KMS-11 (cell line): ENCODE measurements around the gene DPF3.
"Not testable (repeated sequence)": the region's sequence is repeated elsewhere in the genome, so short reads cannot be mapped to it uniquely, and the experiment has no call there.

Experiments
- H2AFZ ChIP-seq: fragments of 200-600 bp; sonication (generic); 2 replicates; pipeline ENCODE4 v1.6.1; 2016; ENCODE audit warnings: antibody characterized with exemption, mixed run types, low read depth
- H3K27ac ChIP-seq: fragments of 200-600 bp; sonication (generic); 2 replicates; pipeline ENCODE4 v1.6.1; 2016; ENCODE audit warnings: mild to moderate bottlenecking, mixed run types
- H3K27me3 ChIP-seq: fragments of 200-600 bp; sonication (generic); 2 replicates; pipeline ENCODE4 v1.6.1; 2017; ENCODE audit warnings: mild to moderate bottlenecking, low read depth, mixed run types, moderate library complexity; ENCODE audit not compliant: insufficient read depth
- H3K36me3 ChIP-seq: fragments of 200-600 bp; sonication (generic); 2 replicates; pipeline ENCODE4 v1.6.1; 2017; ENCODE audit warnings: mild to moderate bottlenecking, mixed run types; ENCODE audit not compliant: insufficient read depth
- H3K4me1 ChIP-seq: fragments of 200-600 bp; sonication (generic); 2 replicates; pipeline ENCODE4 v1.6.1; 2016; ENCODE audit warnings: mild to moderate bottlenecking, low read depth, mixed run types; ENCODE audit not compliant: poor library complexity, severe bottlenecking
- H3K4me2 ChIP-seq: fragments of 200-600 bp; sonication (generic); 2 replicates; pipeline ENCODE4 v1.7.0; 2016; ENCODE audit warnings: mild to moderate bottlenecking, mixed run types
- H3K4me3 ChIP-seq: fragments of 200-600 bp; sonication (generic); IDR thresholded peaks from 2 replicates; pipeline ENCODE4 v1.6.1; 2017; ENCODE audit warnings: low read depth, low read length, mixed read lengths; ENCODE audit not compliant: insufficient read depth
- H3K79me2 ChIP-seq: fragments of 200-600 bp; sonication (generic); 2 replicates; pipeline ENCODE4 v1.6.1; 2016; ENCODE audit warnings: low read depth, mixed run types; ENCODE audit not compliant: insufficient read depth
- H3K9ac ChIP-seq: fragments of 200-600 bp; sonication (generic); 2 replicates; pipeline ENCODE4 v1.6.1; 2016; ENCODE audit warnings: mild to moderate bottlenecking, mixed run types
- H4K20me1 ChIP-seq: fragments of 200-600 bp; sonication (generic); 2 replicates; pipeline ENCODE4 v1.6.1; 2016; ENCODE audit warnings: mild to moderate bottlenecking, mixed run types; ENCODE audit not compliant: insufficient read depth
- TF ChIP-seq, protein P1 (sequence below): fragments of 200-600 bp; sonication (generic); conservative IDR thresholded peaks from 2 replicates; pipeline ENCODE4 v1.6.1; 2017; ENCODE audit warnings: low read depth, mild to moderate bottlenecking, antibody characterized with exemption, low read length, moderate library complexity, mixed read lengths

The DPF3 gene

DNA sequence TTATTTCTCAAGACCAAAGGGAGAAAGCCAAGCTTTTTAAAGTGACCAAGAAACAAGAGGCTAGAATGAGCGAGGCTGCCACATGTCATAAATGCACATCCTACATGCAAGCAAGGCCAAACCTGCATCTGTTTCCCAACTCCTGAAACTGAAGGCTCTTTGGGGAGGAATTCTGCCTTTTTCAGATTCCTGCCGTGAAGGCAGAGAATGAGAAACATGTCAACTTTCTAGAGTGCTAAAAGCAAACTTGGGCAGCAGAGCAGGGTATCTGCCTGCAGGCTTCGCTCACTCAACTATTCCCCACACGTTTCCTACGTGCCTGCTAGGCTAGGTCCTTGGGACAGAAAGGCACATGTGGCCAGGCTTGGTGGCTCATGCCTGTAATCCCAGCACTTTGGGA is 15.2 kb downstream of the DPF3 start:
- Histone ChIP-seq H3K27me3 (no peaks in the 10 kb centered on the region), H3K4me3 (no peak overlapping the region), H3K27ac (no peak overlapping the region), H2AFZ (no peak overlapping the region), H4K20me1 (no peaks in the 10 kb centered on the region), H3K4me1 (no peaks in the 10 kb centered on the region), H3K9ac (no peak overlapping the region), H3K79me2 (no peaks in the 10 kb centered on the region; the same call in 1 of the 2 replicates), H3K4me2 (no peak overlapping the region), H3K36me3 (no peaks in the 10 kb centered on the region)
- TF ChIP-seq, protein P1, sequence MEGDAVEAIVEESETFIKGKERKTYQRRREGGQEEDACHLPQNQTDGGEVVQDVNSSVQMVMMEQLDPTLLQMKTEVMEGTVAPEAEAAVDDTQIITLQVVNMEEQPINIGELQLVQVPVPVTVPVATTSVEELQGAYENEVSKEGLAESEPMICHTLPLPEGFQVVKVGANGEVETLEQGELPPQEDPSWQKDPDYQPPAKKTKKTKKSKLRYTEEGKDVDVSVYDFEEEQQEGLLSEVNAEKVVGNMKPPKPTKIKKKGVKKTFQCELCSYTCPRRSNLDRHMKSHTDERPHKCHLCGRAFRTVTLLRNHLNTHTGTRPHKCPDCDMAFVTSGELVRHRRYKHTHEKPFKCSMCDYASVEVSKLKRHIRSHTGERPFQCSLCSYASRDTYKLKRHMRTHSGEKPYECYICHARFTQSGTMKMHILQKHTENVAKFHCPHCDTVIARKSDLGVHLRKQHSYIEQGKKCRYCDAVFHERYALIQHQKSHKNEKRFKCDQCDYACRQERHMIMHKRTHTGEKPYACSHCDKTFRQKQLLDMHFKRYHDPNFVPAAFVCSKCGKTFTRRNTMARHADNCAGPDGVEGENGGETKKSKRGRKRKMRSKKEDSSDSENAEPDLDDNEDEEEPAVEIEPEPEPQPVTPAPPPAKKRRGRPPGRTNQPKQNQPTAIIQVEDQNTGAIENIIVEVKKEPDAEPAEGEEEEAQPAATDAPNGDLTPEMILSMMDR: no peak

DNA sequence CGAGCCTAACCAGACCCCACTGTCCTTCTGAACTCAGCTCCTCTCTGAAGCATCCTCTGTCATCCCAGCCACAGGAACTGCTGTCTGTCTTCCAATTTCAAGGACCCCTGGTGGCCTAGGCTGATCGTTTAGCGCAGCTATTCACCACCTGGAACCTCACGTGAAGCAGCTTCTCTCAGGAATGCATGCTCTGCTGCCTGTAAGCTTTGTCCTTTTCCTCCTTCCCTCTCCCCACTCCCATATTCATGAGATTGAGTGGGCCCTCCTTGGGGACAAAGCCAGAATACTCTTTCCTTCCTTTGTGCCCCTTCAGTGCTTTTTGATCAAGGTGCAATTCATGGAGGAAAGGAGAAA is 17.2 kb downstream of the DPF3 start:
- Histone ChIP-seq H4K20me1 (no peaks in the 10 kb centered on the region), H3K27ac (no peak overlapping the region), H3K4me3 (no peak overlapping the region), H3K36me3 (no peaks in the 10 kb centered on the region), H3K9ac (no peak overlapping the region), H3K79me2 (no peaks in the 10 kb centered on the region; the same call in 1 of the 2 replicates), H3K4me1 (no peaks in the 10 kb centered on the region), H3K4me2 (no peak overlapping the region), H2AFZ (no peak overlapping the region), H3K27me3 (no peaks in the 10 kb centered on the region)
- TF ChIP-seq, protein P1: no peak

DNA sequence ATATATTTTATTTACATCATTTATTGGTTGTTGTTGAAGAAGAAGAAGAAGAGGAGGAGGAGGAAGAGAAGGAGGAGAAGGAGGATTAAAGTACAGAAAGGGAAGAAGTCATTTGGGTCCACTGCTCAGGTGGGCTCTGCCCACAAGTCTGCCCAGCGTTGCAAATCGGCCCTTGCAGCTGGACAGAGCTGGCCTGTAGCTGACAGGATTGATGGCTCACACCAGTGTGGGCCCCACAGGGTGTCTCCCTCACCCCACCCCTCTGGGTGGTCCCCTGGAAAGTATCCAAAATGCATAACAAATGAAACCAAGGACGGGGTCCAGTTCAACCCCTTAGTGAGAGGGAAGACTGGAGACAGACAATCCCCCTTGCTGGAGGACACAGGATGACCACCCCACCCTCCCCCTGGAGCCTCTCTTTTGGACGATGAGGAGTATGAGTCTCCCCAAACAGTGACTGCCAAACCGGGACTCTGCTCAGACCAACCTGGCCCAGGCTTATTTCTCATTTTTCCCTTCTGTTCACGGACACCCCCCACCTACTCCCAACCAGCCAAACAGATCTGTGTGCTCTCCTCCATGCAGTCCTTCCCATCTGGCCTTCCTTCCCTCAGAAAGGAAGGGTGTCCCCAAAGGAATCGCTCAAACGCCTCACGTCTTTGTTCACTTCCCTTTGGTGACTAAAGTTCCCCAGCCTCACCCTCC is 17.7 kb downstream of the DPF3 start:
- Histone ChIP-seq H2AFZ (no peak overlapping the region), H3K4me2 (no peak overlapping the region), H3K36me3 (no peaks in the 10 kb centered on the region), H4K20me1 (no peaks in the 10 kb centered on the region), H3K4me3 (no peak overlapping the region), H3K27me3 (no peaks in the 10 kb centered on the region), H3K79me2 (no peaks in the 10 kb centered on the region; the same call in 1 of the 2 replicates), H3K27ac (no peak overlapping the region), H3K9ac (no peak overlapping the region), H3K4me1 (no peaks in the 10 kb centered on the region)
- TF ChIP-seq, protein P1: no peak

DNA sequence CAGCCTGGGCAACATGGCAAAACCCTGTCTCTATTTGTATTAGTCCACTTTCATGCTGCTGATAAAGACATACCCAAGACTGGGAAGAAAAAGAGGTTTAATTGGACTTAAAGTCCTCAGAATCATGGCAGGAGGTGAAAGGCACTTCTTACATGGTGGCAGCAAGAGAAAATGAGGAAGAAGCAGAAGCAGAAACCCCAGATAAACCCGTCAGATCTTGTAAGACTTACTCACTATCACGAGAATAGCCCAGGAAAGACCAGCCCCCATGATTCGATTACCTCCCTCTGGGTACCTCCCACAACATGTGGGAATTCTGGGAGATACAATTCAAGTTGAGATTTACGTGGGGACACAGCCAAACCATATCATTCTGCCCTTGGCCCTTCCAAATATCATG is 23.0 kb downstream of the DPF3 start:
- H3K4me1 ChIP-seq, H3K4me3 ChIP-seq, H3K27me3 ChIP-seq, H3K27ac ChIP-seq, H4K20me1 ChIP-seq, H3K36me3 ChIP-seq, H3K9ac ChIP-seq, H3K4me2 ChIP-seq, H3K79me2 ChIP-seq, H2AFZ ChIP-seq: not testable (repeated sequence)
